Measurements from ENCODE around the gene HSF4. TPM values are rescaled to one million over a fixed set of nuclear protein-coding genes. Genes with fewer than 3 reads are reported as not detected.
A peak's percentile ranks its signal among the peaks of the same experiment; 100 is the strongest.

The HSF4 gene
- total RNA-seq, 1 experiment from 2014 or later = 1.2 TPM

DNA sequence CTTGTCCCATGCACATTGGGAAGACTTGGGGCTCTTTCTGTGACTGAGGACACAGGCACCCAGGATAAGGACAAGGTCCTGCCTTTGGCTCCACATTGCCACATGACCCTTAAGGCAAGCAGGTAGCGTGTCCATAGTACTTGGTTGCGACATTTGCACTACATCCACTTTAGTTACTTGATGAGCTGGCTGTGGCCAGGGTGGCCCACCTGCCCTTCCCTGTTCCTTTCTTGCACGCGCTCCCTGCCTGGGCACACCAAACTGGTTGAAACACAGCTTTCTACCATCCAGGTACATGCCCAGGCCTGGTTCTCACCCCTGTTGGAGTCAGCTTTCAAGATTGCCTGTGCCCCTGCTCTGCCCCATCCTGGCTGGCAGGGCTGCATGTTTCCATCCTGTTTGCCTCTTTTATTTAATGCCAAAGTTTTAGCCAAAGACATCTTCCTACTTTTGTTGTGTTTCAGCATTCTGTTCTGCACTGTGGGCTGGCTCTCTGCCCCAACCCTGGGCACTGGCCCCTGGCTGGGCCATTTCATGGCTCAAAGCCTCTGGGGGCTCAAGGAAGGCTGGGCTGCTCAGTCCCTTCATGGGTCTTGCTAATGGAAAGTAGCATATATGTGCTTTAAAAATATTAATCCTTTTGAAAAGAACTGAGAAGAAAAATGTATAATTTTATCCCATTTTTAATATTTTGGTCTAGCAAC lies 17.0 kb upstream of the HSF4 start:
- Histone ChIP-seq H2BK12ac (ENCODE audit: insufficient read length, low read depth, low read length) (no peak overlapping the region), H4K5ac (ENCODE audit: insufficient read length, low read depth, low read length) (no peak overlapping the region), H3K4me2 (ENCODE audit: insufficient read depth, insufficient read length, low read length) (no peak overlapping the region), H3K9ac (ENCODE audit: extremely low read depth, insufficient read length, low read length) (no peak overlapping the region), H4K91ac (ENCODE audit: insufficient read length, low read depth, low read length) (no peak overlapping the region), H2BK15ac (ENCODE audit: low read depth, low read length) (no peak overlapping the region), H3T11ph (ENCODE audit: low read length) (no peak overlapping the region), H3K27me3 (ENCODE audit: insufficient read depth, low read length) (peaks cover 6% of the 10 kb centered on the region; the same call in 1 of the 2 replicates), H3K79me1 (ENCODE audit: insufficient read depth, low read depth, low read length, poor library complexity, severe bottlenecking) (no peaks in the 10 kb centered on the region), H3K4me1 (ENCODE audit: insufficient read depth, low read length) (no peaks in the 10 kb centered on the region), H3K9me3 (ENCODE audit: control insufficient read depth, low read depth, low read length) (no peaks in the 10 kb centered on the region), H3K4ac (ENCODE audit: low read depth, low read length) (no peak overlapping the region), H2BK120ac (ENCODE audit: low read depth, low read length, poor library complexity, severe bottlenecking) (no peak overlapping the region), H3K56ac (ENCODE audit: insufficient read length, low read depth, low read length) (no peak overlapping the region), H2BK20ac (ENCODE audit: low read depth, low read length, poor library complexity, severe bottlenecking) (no peak overlapping the region), H3K27ac (ENCODE audit: insufficient read length, low read depth, low read length) (no peak overlapping the region), H4K8ac (replicated peaks; ENCODE audit: insufficient read length, low read depth, low read length) (no peak overlapping the region), H3K79me2 (ENCODE audit: insufficient read depth, low read length) (no peaks in the 10 kb centered on the region), H2AK5ac (ENCODE audit: insufficient read length, low read length) (no peak overlapping the region), H4K20me1 (ENCODE audit: control insufficient read depth, insufficient read depth, insufficient read length) (no peaks in the 10 kb centered on the region), H2AFZ (ENCODE audit: low read length) (no peak overlapping the region), H3K23ac (ENCODE audit: insufficient read length, low read depth, low read length) (no peak overlapping the region), H3K18ac (ENCODE audit: insufficient read length, low read depth, low read length) (no peak overlapping the region), H2BK5ac (ENCODE audit: insufficient read length, low read length) (no peak overlapping the region), H3K23me2 (ENCODE audit: insufficient read length, low read depth, low read length, poor library complexity, severe bottlenecking) (peaks cover 5% of the 10 kb centered on the region), H3K14ac (ENCODE audit: insufficient read depth, low read length) (no peak overlapping the region)
- peaks cover 13 to 59% (median 59%) of the 10 kb centered on the region in 3 experiments for H3K36me3 Mint-ChIP-seq (ENCODE audit: insufficient read depth in 1 of 3, low read depth in 3 of 3)
- peak overlapping the region in 1 of 3 experiments; percentile 8; a peak in 1 of 7 replicates for H3K27ac Mint-ChIP-seq
- H3K4me3 Mint-ChIP-seq = no peak overlapping the region
- H3K4me1 Mint-ChIP-seq = peaks cover 10 to 14% of the 10 kb centered on the region in 2 experiments
- TF ChIP-seq, protein P1, sequence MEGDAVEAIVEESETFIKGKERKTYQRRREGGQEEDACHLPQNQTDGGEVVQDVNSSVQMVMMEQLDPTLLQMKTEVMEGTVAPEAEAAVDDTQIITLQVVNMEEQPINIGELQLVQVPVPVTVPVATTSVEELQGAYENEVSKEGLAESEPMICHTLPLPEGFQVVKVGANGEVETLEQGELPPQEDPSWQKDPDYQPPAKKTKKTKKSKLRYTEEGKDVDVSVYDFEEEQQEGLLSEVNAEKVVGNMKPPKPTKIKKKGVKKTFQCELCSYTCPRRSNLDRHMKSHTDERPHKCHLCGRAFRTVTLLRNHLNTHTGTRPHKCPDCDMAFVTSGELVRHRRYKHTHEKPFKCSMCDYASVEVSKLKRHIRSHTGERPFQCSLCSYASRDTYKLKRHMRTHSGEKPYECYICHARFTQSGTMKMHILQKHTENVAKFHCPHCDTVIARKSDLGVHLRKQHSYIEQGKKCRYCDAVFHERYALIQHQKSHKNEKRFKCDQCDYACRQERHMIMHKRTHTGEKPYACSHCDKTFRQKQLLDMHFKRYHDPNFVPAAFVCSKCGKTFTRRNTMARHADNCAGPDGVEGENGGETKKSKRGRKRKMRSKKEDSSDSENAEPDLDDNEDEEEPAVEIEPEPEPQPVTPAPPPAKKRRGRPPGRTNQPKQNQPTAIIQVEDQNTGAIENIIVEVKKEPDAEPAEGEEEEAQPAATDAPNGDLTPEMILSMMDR (conservative IDR thresholded peaks at IDR 0.05) = no peak
- no peak for DNase-seq
- peaks cover 17% of the 10 kb centered on the region for H3K27me3 Mint-ChIP-seq (ENCODE audit: low read depth)
- no CpG with 5 or more reads among the region's 4 CpGs for WGBS (ENCODE audit: extremely low coverage, insufficient read length, low lambda C conversion rate)
- H3K9me3 Mint-ChIP-seq = peaks cover 0 to 3% of the 10 kb centered on the region in 2 experiments; a peak in 2 of 5 replicates

Data from H9 (cell line).